NOMO-1 treated with dmso at 0.1 percent for 144 hours (cell line): ENCODE results near the gene ARL15.

ENCODE experiments used
- DNase-seq: peaks from one replicate; lab custom pipeline; 2025; ENCODE audit not compliant: unreplicated experiment; lab: John Stamatoyannopoulos, UW

ARL15 gene

DNA sequence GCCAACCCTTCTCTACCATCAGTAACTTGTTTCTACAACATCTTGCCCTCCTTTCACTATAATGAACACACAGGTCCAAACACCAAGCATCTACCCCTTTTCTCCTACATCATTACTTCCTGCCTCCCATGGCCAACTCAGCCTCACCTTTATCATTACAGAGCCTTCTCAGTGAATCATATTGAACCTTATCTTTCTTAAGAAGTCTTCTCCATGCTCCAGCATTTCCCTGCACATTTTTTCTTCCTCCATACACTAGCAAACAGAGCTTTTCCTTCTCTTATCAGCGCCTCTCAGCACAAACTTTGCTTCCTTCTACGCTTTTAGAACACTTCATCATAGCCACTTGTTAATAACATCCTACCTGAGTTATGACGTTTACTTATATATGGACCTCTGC is 148.2 kb downstream of the ARL15 start:
- no peak for DNase-seq

- DNase-seq: no peak
These were observed 150.0 kb downstream of the ARL15 start for GRCh38 chr5:54160329-54160728.

DNA sequence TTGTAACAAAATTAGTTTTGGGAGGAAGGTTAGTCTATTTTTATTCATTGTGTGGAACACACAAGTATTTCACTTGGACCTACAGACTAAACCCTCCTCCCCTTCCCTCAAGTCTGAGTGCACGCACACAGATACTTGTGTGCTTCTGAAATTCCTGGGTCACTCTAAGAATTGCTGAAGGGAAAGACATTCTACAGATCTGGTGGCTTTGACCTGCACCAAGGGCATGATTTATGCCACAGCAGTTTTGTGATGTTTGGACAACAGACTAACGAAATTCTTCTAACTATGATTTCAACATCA is 150.5 kb downstream of the ARL15 start:
- no peak for DNase-seq

DNA sequence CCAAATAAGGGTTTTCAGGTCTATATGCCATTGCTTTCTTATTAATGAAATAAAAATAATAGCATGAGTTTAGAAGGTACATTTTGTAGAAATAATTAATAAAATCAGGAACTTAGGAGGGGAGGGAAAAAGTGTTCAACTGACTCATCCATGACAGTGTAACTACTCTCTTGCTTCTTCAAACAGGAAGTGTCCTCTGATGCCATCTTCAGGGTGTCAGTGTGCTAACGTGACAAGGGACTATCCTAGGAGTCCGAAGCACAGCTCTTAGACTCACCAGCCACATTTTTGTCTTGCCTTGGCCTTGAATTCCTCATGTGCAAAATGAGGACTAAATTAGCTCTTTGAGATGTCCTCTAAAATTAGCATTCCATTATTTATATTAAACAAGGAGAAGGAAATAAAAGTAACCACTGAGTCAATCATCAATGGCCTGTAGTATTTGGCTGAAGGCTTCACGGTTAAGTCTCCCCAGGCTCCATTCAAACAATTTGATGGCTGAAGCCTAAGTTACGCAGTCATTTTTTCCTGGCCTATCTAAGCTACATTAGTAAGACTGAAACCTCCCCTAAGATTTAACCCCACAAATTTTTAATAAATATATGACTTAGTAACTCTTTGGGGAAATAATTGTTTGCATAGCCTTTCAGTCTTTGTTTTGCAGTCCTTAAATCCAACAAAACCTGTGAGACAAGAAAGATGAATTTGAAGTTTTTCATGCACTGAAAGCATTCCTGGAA is 151.1 kb downstream of the ARL15 start:
- peak; percentile 35 for DNase-seq

GRCh38 chr5:54156577-54156976 is 153.8 kb downstream of the ARL15 start:
- no peak for DNase-seq

DNA sequence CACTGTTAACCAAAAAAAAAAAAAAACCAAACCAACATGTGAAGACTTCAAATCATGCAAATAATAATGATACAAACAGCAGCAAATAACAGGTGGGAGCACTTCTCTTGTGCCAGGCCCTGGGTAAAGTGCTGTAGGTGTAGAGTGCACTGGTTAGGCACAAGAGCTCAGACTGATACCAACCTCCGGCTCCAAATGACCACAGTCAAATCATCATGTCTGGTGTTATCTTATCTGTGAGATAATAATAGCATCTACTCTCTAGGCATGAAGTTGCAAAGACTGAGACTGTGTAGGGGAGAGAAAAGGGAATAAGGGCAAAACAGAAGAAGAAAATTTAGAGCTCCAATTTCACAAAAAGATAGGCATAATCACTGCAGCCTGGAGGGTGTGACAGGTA is 159.5 kb downstream of the ARL15 start:
- DNase-seq: no peak

- no peak for DNase-seq
These were observed 161.5 kb downstream of the ARL15 start for GRCh38 chr5:54148858-54149257.

GRCh38 chr5:54148067-54148845 is 162.1 kb downstream of the ARL15 start:
- no peak for DNase-seq

DNA sequence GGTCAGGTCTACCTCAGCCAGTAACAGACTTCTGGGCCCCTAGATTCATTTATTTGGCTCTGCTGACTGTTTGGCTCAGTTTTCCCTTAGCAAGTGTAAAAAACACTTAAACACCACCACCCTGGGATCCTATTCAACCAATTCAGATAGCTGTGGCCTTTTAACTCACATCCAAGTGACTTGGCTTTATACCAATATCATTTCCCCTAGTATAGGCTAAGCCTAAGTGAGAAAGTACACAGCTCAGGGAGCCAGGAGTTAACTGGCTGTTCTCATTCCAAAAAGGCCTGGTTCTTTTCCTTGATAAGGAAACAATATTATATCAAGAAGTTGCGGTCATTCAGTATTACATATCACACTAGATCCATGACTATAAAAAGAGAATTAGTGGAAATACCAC is 163.5 kb downstream of the ARL15 start:
- no peak for DNase-seq

- DNase-seq: no peak
These were observed 164.0 kb downstream of the ARL15 start for GRCh38 chr5:54146390-54146789.

GRCh38 chr5:54140247-54140840 is 170.0 kb downstream of the ARL15 start:
- no peak for DNase-seq

GRCh38 chr5:54136516-54137440 is 173.6 kb downstream of the ARL15 start:
- DNase-seq: no peak

GRCh38 chr5:54135042-54135441 is 175.3 kb downstream of the ARL15 start:
- DNase-seq: no peak

- no peak for DNase-seq
These were observed 176.5 kb downstream of the ARL15 start for GRCh38 chr5:54133917-54134316.

DNA sequence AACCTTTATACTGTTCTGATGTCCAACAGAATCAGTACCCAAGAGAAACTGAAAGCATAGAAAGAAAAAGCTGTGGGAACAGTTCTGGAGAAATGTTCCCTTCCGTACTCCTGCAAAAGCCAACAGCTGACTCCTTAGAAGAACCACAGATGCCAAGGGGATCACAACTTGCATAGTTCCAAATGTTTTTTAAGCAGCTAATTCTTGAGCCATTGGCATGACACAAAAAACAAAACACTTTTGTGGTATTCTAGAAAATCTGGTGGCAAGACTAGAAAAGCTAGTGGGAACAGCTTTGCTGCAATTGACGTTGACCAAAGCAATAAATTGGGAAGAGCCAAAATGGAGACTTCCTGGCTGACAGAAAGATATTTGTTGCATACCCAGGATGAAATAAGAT is 189.9 kb downstream of the ARL15 start:
- no peak for DNase-seq

- DNase-seq: no peak
These were observed 192.4 kb downstream of the ARL15 start for GRCh38 chr5:54117957-54118356.

- DNase-seq: no peak
These were observed 194.5 kb downstream of the ARL15 start for GRCh38 chr5:54115735-54116403.

DNA sequence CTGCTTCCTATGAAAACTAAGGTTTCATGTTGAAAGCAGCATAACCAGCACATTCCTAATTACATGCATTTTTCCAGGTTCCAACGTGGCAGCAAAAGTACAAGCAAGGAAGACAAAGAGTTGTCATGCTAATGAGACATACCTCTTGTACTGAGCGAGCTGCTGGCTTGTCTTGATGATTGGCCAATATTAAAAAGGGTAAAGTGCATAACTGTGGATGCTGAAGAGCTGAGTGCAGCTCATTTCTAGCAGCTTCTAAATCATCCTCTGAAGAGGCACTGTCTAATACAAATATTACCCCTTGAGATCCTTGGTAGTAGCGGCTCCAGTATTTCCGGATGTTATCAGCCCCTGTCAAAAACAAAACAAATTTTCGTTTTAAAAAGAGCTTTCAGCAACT is 197.3 kb downstream of the ARL15 start:
- DNase-seq: no peak

GRCh38 chr5:54109626-54110330 is 200.6 kb downstream of the ARL15 start:
- no peak for DNase-seq

- no peak for DNase-seq
These were observed 202.2 kb downstream of the ARL15 start for GRCh38 chr5:54108136-54108535.
